Tibial nerve (tissue), 4 donors: Measurements from ENCODE around the gene FAM83G.

Experiments
- CTCF ChIP-seq, 5 experiments: fragments of 200-600 bp in 3 of 5; fragments of 450-650 bp in 2 of 5; sonication (generic) in 3 of 5; IDR thresholded peaks; one replicate each; pipeline ENCODE4 v1.5.1; 2016 to 2019; ENCODE audit warnings: antibody characterized with exemption in 5 of 5, mild to moderate bottlenecking in 3 of 5, moderate library complexity in 2 of 5
- EP300 ChIP-seq, 2 donors: sonication (generic); formaldehyde crosslinking; IDR thresholded peaks; one replicate each; pipeline ENCODE4 v1.6.1; 2017; ENCODE audit warnings: antibody characterized with exemption in 2 of 2, mild to moderate bottlenecking in 1 of 2

DNA sequence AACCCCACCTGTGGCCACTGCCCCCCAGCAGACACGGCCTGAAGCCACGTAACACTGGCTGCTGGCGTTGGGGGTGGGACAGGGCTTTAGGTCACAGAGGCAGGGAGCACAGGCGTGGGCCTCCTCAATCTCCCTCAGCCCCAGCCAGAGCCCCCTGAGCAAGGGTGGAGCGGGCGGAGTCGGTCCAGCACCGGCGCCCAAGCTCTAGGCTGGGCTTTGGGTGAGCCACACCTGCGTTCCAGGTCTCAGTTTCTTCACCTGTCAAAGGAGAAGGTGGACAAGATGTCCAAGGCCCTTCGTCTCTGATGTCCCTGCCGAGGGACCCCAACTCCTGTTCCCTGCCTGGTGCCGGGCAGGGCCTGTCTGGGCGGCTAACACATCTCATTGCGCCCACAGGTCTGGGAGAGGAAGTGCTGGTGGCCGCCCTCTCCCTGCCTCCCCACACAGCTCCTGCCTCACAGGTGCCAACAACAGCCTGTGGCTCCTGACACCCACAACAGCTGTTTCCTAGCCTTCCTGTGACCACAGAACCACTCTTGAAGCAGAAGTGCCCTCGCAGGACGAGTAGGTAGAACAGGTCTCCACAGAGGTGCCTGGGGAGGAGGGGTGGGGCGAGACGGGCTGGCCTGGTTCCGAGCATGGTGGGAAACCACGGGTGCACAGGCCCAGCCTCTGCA is 12.0 kb downstream of the FAM83G start:
- TF ChIP-seq CTCF (IDR thresholded peaks at IDR 0.05) (no peak), EP300 (IDR thresholded peaks at IDR 0.05) (no peak)
